Panc1 (cell line): ENCODE data around the gene UBE2Q2. TPM values are rescaled to one million over a fixed set of nuclear protein-coding genes. Genes with fewer than 3 reads are reported as not detected.

ENCODE experiments used
- ATAC-seq: fragments of 200-7000 bp; cut with Tn5 transposase; 2 replicates; pipeline ENCODE4 v1.9.1; 2020; ENCODE audit warnings: mild to moderate bottlenecking, moderate library complexity
- BruUV-seq: library from RNA; stranded (reverse); fragments of 400-500 nt; replicated peaks from 2 replicates; lab custom pipeline; 2021; lab: Mats Ljungman, UMichigan
- CTCF ChIA-PET: fragments of 300-600 bp; sonication (Branson Sonifier 250); formaldehyde crosslinking; loops from one replicate; lab custom pipeline; 2022; ENCODE audit warnings: antibody characterized with exemption; lab: Charles Lee
- POLR2A ChIA-PET: fragments of 300-600 bp; sonication (Branson Sonifier 250); formaldehyde crosslinking; loops from one replicate; lab custom pipeline; 2022; ENCODE audit warnings: antibody characterized with exemption; lab: Charles Lee
- DNase-seq: peaks from one replicate; pipeline ENCODE4 v3.0.0-alpha.2; 2010; ENCODE audit warnings: low read depth, low spot score
- H3K27ac ChIP-seq: 2 replicates; pipeline ENCODE4 v1.5.1; 2011; ENCODE audit warnings: mild to moderate bottlenecking, low read length, inconsistent platforms
- H3K27me3 ChIP-seq: fragments of 200-500 bp; sonication (Bioruptor generic); 2 replicates; pipeline ENCODE4 v1.6.0; 2014; ENCODE audit warnings: low read length, inconsistent platforms; ENCODE audit not compliant: control insufficient read depth, insufficient read depth
- H3K36me3 ChIP-seq: fragments of 200-500 bp; sonication (Bioruptor generic); 2 replicates; pipeline ENCODE4 v1.5.1; 2014; ENCODE audit warnings: inconsistent platforms, mild to moderate bottlenecking, low read length, moderate library complexity; ENCODE audit not compliant: control insufficient read depth, insufficient read depth
- H3K4me1 ChIP-seq: 2 replicates; pipeline ENCODE4 v1.5.1; 2011; ENCODE audit warnings: inconsistent platforms, mild to moderate bottlenecking, low read length, moderate library complexity; ENCODE audit not compliant: control insufficient read depth, insufficient read depth
- H3K4me3 ChIP-seq, 2 experiments: 2 replicates each; pipeline ENCODE4 v1.5.1; 2011 to 2012; ENCODE audit warnings: low read depth in 2 of 2, low read length in 2 of 2, mild to moderate bottlenecking in 2 of 2, inconsistent platforms in 1 of 2, moderate library complexity in 1 of 2
- H3K9me3 ChIP-seq: fragments of 200-500 bp; sonication (Bioruptor generic); 2 replicates; pipeline ENCODE4 v1.5.1; 2014; ENCODE audit warnings: low read depth, mild to moderate bottlenecking, inconsistent platforms, low read length, moderate library complexity; ENCODE audit not compliant: control insufficient read depth, insufficient read depth
- POLR2AphosphoS5 ChIP-seq: IDR thresholded peaks from 2 replicates; pipeline ENCODE4 v1.6.1; 2012; ENCODE audit warnings: mild to moderate bottlenecking, low read depth, low read length, moderate library complexity
- REST ChIP-seq, 2 experiments: IDR thresholded peaks; 2 replicates each; pipeline ENCODE4 v1.6.1; 2011 to 2012; ENCODE audit warnings: low read depth in 2 of 2, control low read depth in 1 of 2, low read length in 1 of 2, mild to moderate bottlenecking in 1 of 2, moderate library complexity in 1 of 2; ENCODE audit not compliant: insufficient read depth in 1 of 2
- SIN3A ChIP-seq: IDR thresholded peaks from 2 replicates; pipeline ENCODE4 v1.6.1; 2012; ENCODE audit warnings: low read depth, mild to moderate bottlenecking, low read length, moderate library complexity, borderline replicate concordance; ENCODE audit not compliant: insufficient read depth
- TCF7L2 ChIP-seq: IDR thresholded peaks from 2 replicates; pipeline ENCODE4 v1.6.1; 2011; ENCODE audit warnings: mild to moderate bottlenecking, low read depth, low read length, inconsistent platforms
- in situ Hi-C: cut with HindIII; loops from 2 replicates; pipeline ENCODE4 v1.10.0; 2016; ENCODE audit warnings: low sequenced_read_pairs, low pct_unique_long_range_greater_than_20kb
- intact Hi-C: fragments of 100-400 bp; cut with micrococcal nuclease; formaldehyde crosslinking; loops from one replicate; pipeline ENCODE4 v1.10.0; 2022; ENCODE audit not compliant: unreplicated experiment
- total RNA-seq: library from RNA; stranded (reverse); gene quantifications from one replicate; pipeline ENCODE4 v1.2.1, GENCODE V29; 2021; ENCODE audit not compliant: unreplicated experiment
- TF ChIP-seq, protein P1 (sequence below): fragments of 450-650 bp; IDR thresholded peaks from 2 replicates; pipeline ENCODE4 v1.5.1; 2017; ENCODE audit warnings: mild to moderate bottlenecking

Gene UBE2Q2
- total RNA-seq, 1 experiment from 2014 or later = 39.2 TPM

DNA sequence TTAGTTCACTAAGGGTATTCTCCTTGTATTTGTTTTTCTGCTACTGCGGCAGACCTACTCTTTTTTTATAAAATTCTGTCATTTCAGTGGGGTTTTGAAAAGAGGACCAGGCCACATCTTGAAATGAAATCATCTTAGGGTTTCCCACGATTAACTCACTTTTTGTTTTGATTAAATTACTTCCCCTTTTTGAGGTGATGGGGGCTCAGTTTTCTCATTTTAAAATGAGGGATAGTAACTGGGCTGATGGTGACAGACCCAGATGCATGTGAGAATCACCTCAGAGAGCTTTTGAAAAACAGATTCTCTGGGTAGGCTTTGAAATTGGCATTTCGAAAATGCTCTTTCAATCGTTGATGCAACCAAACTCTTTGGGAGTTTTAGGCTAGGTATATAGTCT lies 24.2 kb downstream of the UBE2Q2 start:
- no peak for DNase-seq
- ATAC-seq = no peak
- H3K27ac ChIP-seq = no peak overlapping the region
- CTCF ChIA-PET = no interaction called here
- BruUV-seq = no TSS peak
- no peaks in the 10 kb centered on the region for H3K4me1 ChIP-seq
- no peak overlapping the region for H3K4me3 ChIP-seq
- POLR2A ChIA-PET = interaction anchor here (0.6 kb wide), 1 partner anchor 27 kb away, joined by 9 read pairs; no protein-coding TSS in a partner anchor
- no peaks in the 10 kb centered on the region for H3K27me3 ChIP-seq
- in situ Hi-C loops (no loop called here), intact Hi-C loops (no loop called here)
- no peaks in the 10 kb centered on the region for H3K9me3 ChIP-seq
- TF ChIP-seq TCF7L2 (no peak), POLR2AphosphoS5 (no peak), REST (IDR thresholded peaks at IDR 0.05; ENCODE audit: insufficient read depth in 1 of 2, low read depth in 2 of 2, low read length in 1 of 2) (no peak), SIN3A (no peak)
- TF ChIP-seq, protein P1, sequence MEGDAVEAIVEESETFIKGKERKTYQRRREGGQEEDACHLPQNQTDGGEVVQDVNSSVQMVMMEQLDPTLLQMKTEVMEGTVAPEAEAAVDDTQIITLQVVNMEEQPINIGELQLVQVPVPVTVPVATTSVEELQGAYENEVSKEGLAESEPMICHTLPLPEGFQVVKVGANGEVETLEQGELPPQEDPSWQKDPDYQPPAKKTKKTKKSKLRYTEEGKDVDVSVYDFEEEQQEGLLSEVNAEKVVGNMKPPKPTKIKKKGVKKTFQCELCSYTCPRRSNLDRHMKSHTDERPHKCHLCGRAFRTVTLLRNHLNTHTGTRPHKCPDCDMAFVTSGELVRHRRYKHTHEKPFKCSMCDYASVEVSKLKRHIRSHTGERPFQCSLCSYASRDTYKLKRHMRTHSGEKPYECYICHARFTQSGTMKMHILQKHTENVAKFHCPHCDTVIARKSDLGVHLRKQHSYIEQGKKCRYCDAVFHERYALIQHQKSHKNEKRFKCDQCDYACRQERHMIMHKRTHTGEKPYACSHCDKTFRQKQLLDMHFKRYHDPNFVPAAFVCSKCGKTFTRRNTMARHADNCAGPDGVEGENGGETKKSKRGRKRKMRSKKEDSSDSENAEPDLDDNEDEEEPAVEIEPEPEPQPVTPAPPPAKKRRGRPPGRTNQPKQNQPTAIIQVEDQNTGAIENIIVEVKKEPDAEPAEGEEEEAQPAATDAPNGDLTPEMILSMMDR = no peak
- H3K36me3 ChIP-seq = peaks cover 2% of the 10 kb centered on the region; the same call in 1 of the 2 replicates

DNA sequence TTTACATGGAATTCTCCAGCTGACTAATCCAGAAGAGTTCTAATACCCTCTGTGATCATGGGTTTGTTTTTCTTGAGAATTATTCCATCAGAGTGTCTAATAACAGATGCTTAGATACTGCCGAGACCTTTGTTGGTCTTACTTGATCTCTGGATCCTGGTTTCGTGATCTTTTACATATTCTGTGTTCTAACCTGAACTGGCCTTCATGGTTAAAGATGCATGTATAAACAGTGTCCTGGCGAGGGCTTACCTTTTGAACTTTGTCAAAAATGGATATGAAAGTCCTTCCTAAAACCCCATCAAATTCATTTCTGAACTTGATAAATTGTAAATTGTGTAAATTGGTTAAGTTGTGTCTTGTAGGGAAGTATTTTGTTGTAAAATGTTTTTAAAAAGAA lies 24.8 kb downstream of the UBE2Q2 start:
- Histone ChIP-seq H3K4me1 (no peaks in the 10 kb centered on the region), H3K27me3 (no peaks in the 10 kb centered on the region), H3K27ac (no peak overlapping the region), H3K9me3 (no peaks in the 10 kb centered on the region), H3K36me3 (peaks cover 2% of the 10 kb centered on the region; the same call in 1 of the 2 replicates), H3K4me3 (no peak overlapping the region)
- DNase-seq (no peak), ATAC-seq (no peak)
- ChIA-PET CTCF (no interaction called here), POLR2A (no interaction called here)
- in situ Hi-C loops = no loop called here
- no TSS peak for BruUV-seq
- intact Hi-C loops = no loop called here
- TF ChIP-seq TCF7L2 (no peak), POLR2AphosphoS5 (no peak), SIN3A (no peak), REST (IDR thresholded peaks at IDR 0.05; ENCODE audit: insufficient read depth in 1 of 2, low read depth in 2 of 2, low read length in 1 of 2) (no peak)
- TF ChIP-seq, protein P1 = no peak
